Uterus (tissue), 4 donors: ENCODE data around the gene HIC1. TPM values are rescaled to one million over a fixed set of nuclear protein-coding genes. Genes with fewer than 3 reads are reported as not detected.

Source experiments
- DNase-seq, 2 donors: peaks; one replicate each; pipeline ENCODE4 v3.0.0-alpha.2; 2019 to 2020
- H3K27ac ChIP-seq, 2 donors: fragments of 200-600 bp; sonication (generic); 1 replicate in 1 of 2; 2 replicates in 1 of 2; pipeline ENCODE4 v1.5.1; 2016 to 2018
- H3K27me3 ChIP-seq, 2 donors: fragments of 200-600 bp; sonication (generic); one replicate each; pipeline ENCODE4 v1.5.1; 2018 to 2019; ENCODE audit warnings: control low read depth in 1 of 2
- H3K36me3 ChIP-seq, 2 donors: fragments of 200-600 bp; sonication (generic); one replicate each; pipeline ENCODE4 v1.5.1; 2019; ENCODE audit warnings: control low read depth in 1 of 2
- H3K4me1 ChIP-seq, 2 donors: fragments of 200-600 bp; sonication (generic); one replicate each; pipeline ENCODE4 v1.5.1; 2018 to 2019; ENCODE audit warnings: control low read depth in 1 of 2
- H3K4me3 ChIP-seq, 2 donors: fragments of 200-600 bp; sonication (generic); 1 replicate in 1 of 2; 2 replicates in 1 of 2; pipeline ENCODE4 v1.5.1; 2018 to 2019; ENCODE audit warnings: mild to moderate bottlenecking in 1 of 2
- H3K9me3 ChIP-seq, 2 donors: fragments of 200-600 bp; sonication (generic); one replicate each; pipeline ENCODE4 v1.5.1; 2019; ENCODE audit warnings: control low read depth in 1 of 2
- POLR2A ChIP-seq, 2 donors: fragments of 450-650 bp; IDR thresholded peaks; one replicate each; pipeline ENCODE4 v1.6.1; 2016; ENCODE audit warnings: antibody characterized with exemption in 2 of 2, mild to moderate bottlenecking in 1 of 2, moderate library complexity in 1 of 2
- intact Hi-C: fragments of 100-400 bp; cut with DNase I; formaldehyde crosslinking; loops from one replicate; pipeline ENCODE4 v1.15.1; 2023; ENCODE audit warnings: low total_unique reads
- total RNA-seq, 4 donors: library from RNA; depleted of rRNA in 3 of 4; stranded (reverse); fragments of >200 nt in 3 of 4; gene quantifications; one replicate each; pipeline versions ENCODE4 v1.1.0 to v1.2.4, GENCODE V29; 2014 to 2023
- TF ChIP-seq, protein P1 (sequence below), 4 experiments: fragments of 200-600 bp in 2 of 4; fragments of 450-650 bp in 2 of 4; sonication (generic) in 2 of 4; IDR thresholded peaks; one replicate each; pipeline ENCODE4 v1.5.1; 2016 to 2019; ENCODE audit warnings: antibody characterized with exemption in 4 of 4, mild to moderate bottlenecking in 2 of 4, moderate library complexity in 1 of 4
- donor health status: DM: yes; HTN: yes; CAD: no.

HIC1 gene
- total RNA-seq, 4 donors from 2014 or later = 21.8 to 86.9 (median 54.2) TPM

- H3K4me1 ChIP-seq = peaks cover 0 to 17% of the 10 kb centered on the region in 2 donors
- intact Hi-C loops = loop anchor here (5.0 kb wide), 1 partner anchor 115 kb away; no protein-coding TSS in a partner anchor
- H3K27me3 ChIP-seq = no peaks in the 10 kb centered on the region
- no peak for DNase-seq
- H3K4me3 ChIP-seq = no peak overlapping the region
- no peaks in the 10 kb centered on the region for H3K36me3 ChIP-seq
- TF ChIP-seq, protein P1, sequence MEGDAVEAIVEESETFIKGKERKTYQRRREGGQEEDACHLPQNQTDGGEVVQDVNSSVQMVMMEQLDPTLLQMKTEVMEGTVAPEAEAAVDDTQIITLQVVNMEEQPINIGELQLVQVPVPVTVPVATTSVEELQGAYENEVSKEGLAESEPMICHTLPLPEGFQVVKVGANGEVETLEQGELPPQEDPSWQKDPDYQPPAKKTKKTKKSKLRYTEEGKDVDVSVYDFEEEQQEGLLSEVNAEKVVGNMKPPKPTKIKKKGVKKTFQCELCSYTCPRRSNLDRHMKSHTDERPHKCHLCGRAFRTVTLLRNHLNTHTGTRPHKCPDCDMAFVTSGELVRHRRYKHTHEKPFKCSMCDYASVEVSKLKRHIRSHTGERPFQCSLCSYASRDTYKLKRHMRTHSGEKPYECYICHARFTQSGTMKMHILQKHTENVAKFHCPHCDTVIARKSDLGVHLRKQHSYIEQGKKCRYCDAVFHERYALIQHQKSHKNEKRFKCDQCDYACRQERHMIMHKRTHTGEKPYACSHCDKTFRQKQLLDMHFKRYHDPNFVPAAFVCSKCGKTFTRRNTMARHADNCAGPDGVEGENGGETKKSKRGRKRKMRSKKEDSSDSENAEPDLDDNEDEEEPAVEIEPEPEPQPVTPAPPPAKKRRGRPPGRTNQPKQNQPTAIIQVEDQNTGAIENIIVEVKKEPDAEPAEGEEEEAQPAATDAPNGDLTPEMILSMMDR (IDR thresholded peaks at IDR 0.05) = no peak
- no peak for TF ChIP-seq POLR2A (IDR thresholded peaks at IDR 0.05)
- no peak overlapping the region for H3K27ac ChIP-seq
- H3K9me3 ChIP-seq = no peaks in the 10 kb centered on the region
Observed at GRCh38 chr17:2022647-2023240, 32.2 kb upstream of the HIC1 start.

DNA sequence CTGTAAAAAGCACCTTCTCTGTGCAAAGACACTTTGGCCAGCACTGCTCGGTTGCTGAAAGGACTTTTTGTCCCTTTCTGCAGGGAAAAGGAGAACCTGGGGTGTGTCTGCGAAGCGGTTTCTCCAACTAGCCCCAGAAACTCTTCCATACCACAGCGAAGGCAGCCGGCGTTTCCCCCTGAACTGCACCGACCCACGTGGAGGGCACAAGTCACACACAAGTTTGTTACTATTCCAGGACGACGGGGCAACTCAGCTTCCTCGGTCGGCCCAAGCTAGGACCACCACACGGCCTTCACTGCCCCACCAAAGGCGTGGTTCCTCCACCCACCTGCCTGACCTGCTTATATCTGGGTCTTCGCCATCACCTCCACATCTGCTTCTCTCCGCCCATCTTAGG lies 31.6 kb upstream of the HIC1 start:
- Histone ChIP-seq H3K27me3 (no peaks in the 10 kb centered on the region), H3K36me3 (no peaks in the 10 kb centered on the region), H3K9me3 (no peaks in the 10 kb centered on the region), H3K4me3 (no peak overlapping the region), H3K4me1 (peaks cover 0 to 17% of the 10 kb centered on the region in 2 donors), H3K27ac (no peak overlapping the region)
- intact Hi-C loops = loop anchor here (5.0 kb wide), 1 partner anchor 116 kb away; no protein-coding TSS in a partner anchor
- no peak for DNase-seq
- TF ChIP-seq, protein P1 (IDR thresholded peaks at IDR 0.05) = no peak
- TF ChIP-seq POLR2A (IDR thresholded peaks at IDR 0.05) = no peak

- intact Hi-C loops = loop anchor here (5.0 kb wide), 1 partner anchor 117 kb away; no protein-coding TSS in a partner anchor
- peak in 1 of 2 donors; percentile 13 for TF ChIP-seq POLR2A (IDR thresholded peaks at IDR 0.05)
- TF ChIP-seq, protein P1 (IDR thresholded peaks at IDR 0.05) = no peak
- H3K27ac ChIP-seq = no peak overlapping the region
- no peaks in the 10 kb centered on the region for H3K27me3 ChIP-seq
- no peaks in the 10 kb centered on the region for H3K36me3 ChIP-seq
- H3K4me1 ChIP-seq = peaks cover 0 to 17% of the 10 kb centered on the region in 2 donors
- H3K4me3 ChIP-seq = peak overlapping the region; percentile 38 to 44
- DNase-seq = peak; percentile 54 to 61
- H3K9me3 ChIP-seq = no peaks in the 10 kb centered on the region
Observed at GRCh38 chr17:2023692-2024571, 31.0 kb upstream of the HIC1 start.

DNA sequence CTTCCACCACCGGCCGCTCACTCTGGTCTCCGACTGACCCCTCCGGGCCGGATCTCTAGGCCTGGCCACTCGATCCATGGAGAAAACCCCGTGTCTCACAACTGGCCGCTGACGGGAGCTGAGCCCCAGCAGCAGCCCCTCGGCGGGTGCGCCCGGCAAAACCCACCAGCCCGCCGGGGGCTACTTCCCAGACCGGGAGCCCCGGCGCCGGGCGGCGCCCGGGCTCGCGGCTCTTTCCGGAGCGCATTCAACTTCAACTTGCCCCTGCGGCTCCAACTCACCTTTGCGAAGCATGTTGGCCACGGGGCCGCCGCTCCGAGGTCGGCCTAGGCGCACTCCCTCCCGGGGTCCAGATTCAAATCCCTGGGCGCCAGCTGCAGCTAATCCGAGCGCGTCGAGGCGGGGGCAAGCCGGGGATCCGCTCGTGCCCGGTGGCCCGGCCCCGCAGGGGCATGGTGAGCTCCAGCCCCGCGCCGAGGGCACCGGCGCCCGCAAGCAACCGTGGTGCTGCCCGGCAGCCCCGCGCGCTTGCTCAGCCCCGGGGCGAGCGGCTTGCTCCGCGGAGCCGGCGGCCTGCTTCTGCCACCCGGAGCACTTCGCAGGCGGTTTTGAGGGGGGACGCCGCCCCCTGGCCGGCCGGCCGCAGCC lies 30.2 kb upstream of the HIC1 start:
- intact Hi-C loops = loop anchor here (5.0 kb wide), 1 partner anchor 117 kb away; no protein-coding TSS in a partner anchor

More for the DNA sequence above, 30.2 kb upstream of the HIC1 start:
- TF ChIP-seq, protein P1 (IDR thresholded peaks at IDR 0.05) = no peak
- no peak for TF ChIP-seq POLR2A (IDR thresholded peaks at IDR 0.05)
- Histone ChIP-seq H3K27me3 (no peaks in the 10 kb centered on the region), H3K27ac (no peak overlapping the region), H3K4me3 (peak overlapping the region; percentile 38 to 44), H3K36me3 (no peaks in the 10 kb centered on the region), H3K4me1 (peaks cover 0 to 17% of the 10 kb centered on the region in 2 donors), H3K9me3 (no peaks in the 10 kb centered on the region)
- DNase-seq = no peak
